DND-41 (cell line): Measurements from ENCODE around the gene PC.

ENCODE experiments used
- ATAC-seq: fragments of 200-7000 bp; cut with Tn5 transposase; 3 replicates; pipeline ENCODE4 v1.9.1; 2021; ENCODE audit warnings: low read depth; ENCODE audit not compliant: insufficient read depth
- DNase-seq: peaks from one replicate; pipeline ENCODE4 v3.0.0-alpha.2; 2020
- H2AFZ ChIP-seq: 2 replicates; pipeline ENCODE4 v1.6.0; 2012; ENCODE audit warnings: low read depth, low read length
- H3K27ac ChIP-seq: 2 replicates; pipeline ENCODE4 v1.5.1; 2012; ENCODE audit warnings: low read length, inconsistent platforms
- H3K27me3 ChIP-seq: fragments of 200-600 bp; sonication (generic); 2 replicates; pipeline ENCODE4 v1.6.0; 2012; ENCODE audit warnings: low read length, mild to moderate bottlenecking, inconsistent platforms; ENCODE audit not compliant: insufficient read depth, poor library complexity
- H3K36me3 ChIP-seq: 2 replicates; pipeline ENCODE4 v1.5.1; 2012; ENCODE audit warnings: low read length, inconsistent platforms; ENCODE audit not compliant: insufficient read depth
- H3K4me1 ChIP-seq: 2 replicates; pipeline ENCODE4 v1.5.1; 2012; ENCODE audit warnings: mild to moderate bottlenecking, low read length; ENCODE audit not compliant: insufficient read depth
- H3K4me2 ChIP-seq: 2 replicates; pipeline ENCODE4 v1.6.0; 2012; ENCODE audit warnings: mild to moderate bottlenecking, moderate library complexity, low read length, inconsistent platforms; ENCODE audit not compliant: insufficient read depth
- H3K4me3 ChIP-seq, 2 experiments: fragments of 200-600 bp in 1 of 2; shearing (Covaris generic) in 1 of 2; 2 replicates each; pipeline ENCODE4 v1.5.1; 2012 to 2016; ENCODE audit warnings: inconsistent platforms in 2 of 2, low read length in 2 of 2, mild to moderate bottlenecking in 2 of 2, low read depth in 1 of 2, moderate library complexity in 1 of 2
- H3K79me2 ChIP-seq: 2 replicates; pipeline ENCODE4 v1.6.0; 2012; ENCODE audit warnings: low read length, inconsistent platforms; ENCODE audit not compliant: insufficient read depth
- H3K9ac ChIP-seq: 2 replicates; pipeline ENCODE4 v1.6.0; 2012; ENCODE audit warnings: low read depth, mild to moderate bottlenecking, inconsistent platforms, low read length, moderate library complexity
- H3K9me3 ChIP-seq: 2 replicates; pipeline ENCODE4 v1.5.1; 2012; ENCODE audit warnings: low read length, moderate library complexity, mild to moderate bottlenecking, inconsistent platforms; ENCODE audit not compliant: insufficient read depth, severe bottlenecking
- H4K20me1 ChIP-seq: 2 replicates; pipeline ENCODE4 v1.6.0; 2012; ENCODE audit warnings: low read length; ENCODE audit not compliant: insufficient read depth
- CTCF ChIP-seq: IDR thresholded peaks from 2 replicates; pipeline ENCODE4 v1.5.1; 2012; ENCODE audit warnings: borderline replicate concordance, low read length, moderate library complexity, mild to moderate bottlenecking; ENCODE audit not compliant: poor library complexity, severe bottlenecking; ENCODE audit errors: extremely low read depth
- EZH2 ChIP-seq: IDR thresholded peaks from 3 replicates; pipeline ENCODE4 v1.6.1; 2012; ENCODE audit warnings: borderline replicate concordance, low read depth, mild to moderate bottlenecking, moderate library complexity, low read length, inconsistent platforms; ENCODE audit not compliant: severe bottlenecking

The PC gene

GRCh38 chr11:66877588-66878385, 80.4 kb downstream of the PC start:
- Histone ChIP-seq H2AFZ (no peak overlapping the region), H3K4me1 (peaks cover 36% of the 10 kb centered on the region), H3K9me3 (no peaks in the 10 kb centered on the region), H3K36me3 (no peaks in the 10 kb centered on the region), H3K4me3 (no peak overlapping the region), H3K79me2 (no peaks in the 10 kb centered on the region), H3K4me2 (no peak overlapping the region), H3K27ac (no peak overlapping the region), H4K20me1 (peaks cover 7% of the 10 kb centered on the region; the same call in 1 of the 2 replicates), H3K9ac (no peak overlapping the region), H3K27me3 (no peaks in the 10 kb centered on the region)
- ATAC-seq (no peak), DNase-seq (no peak)
- no peak for TF ChIP-seq EZH2
- TF ChIP-seq CTCF, result no peak

GRCh38 chr11:66875378-66875777, 82.8 kb downstream of the PC start:
- Histone ChIP-seq H3K4me1 (peaks cover 15% of the 10 kb centered on the region), H3K36me3 (peaks cover 13% of the 10 kb centered on the region), H3K4me2 (no peak overlapping the region), H4K20me1 (no peaks in the 10 kb centered on the region), H3K9ac (no peak overlapping the region), H3K9me3 (no peaks in the 10 kb centered on the region), H3K27me3 (no peaks in the 10 kb centered on the region), H3K79me2 (no peaks in the 10 kb centered on the region), H3K4me3 (no peak overlapping the region), H2AFZ (no peak overlapping the region), H3K27ac (no peak overlapping the region)
- ATAC-seq (no peak), DNase-seq (no peak)
- TF ChIP-seq EZH2 (no peak), CTCF (no peak)

GRCh38 chr11:66874232-66874631, 84.0 kb downstream of the PC start:
- Histone ChIP-seq H3K9ac (no peak overlapping the region), H3K4me2 (no peak overlapping the region), H3K27me3 (no peaks in the 10 kb centered on the region), H2AFZ (no peak overlapping the region), H3K79me2 (no peaks in the 10 kb centered on the region), H4K20me1 (no peaks in the 10 kb centered on the region), H3K36me3 (peaks cover 18% of the 10 kb centered on the region), H3K4me3 (no peak overlapping the region), H3K9me3 (no peaks in the 10 kb centered on the region), H3K27ac (no peak overlapping the region), H3K4me1 (peaks cover 4% of the 10 kb centered on the region)
- no peak for DNase-seq
- no peak for ATAC-seq
- no peak for TF ChIP-seq EZH2
- TF ChIP-seq CTCF, result no peak
